B cell (primary cell): ENCODE measurements around the gene VPS8. TPM values are rescaled to one million over a fixed set of nuclear protein-coding genes. Genes with fewer than 3 reads are reported as not detected.

Source experiments
- ATAC-seq: fragments of 200-7000 bp; cut with Tn5 transposase; one replicate; pipeline ENCODE4 v1.10.0; 2021; ENCODE audit warnings: low read depth, mild to moderate bottlenecking, moderate number of reproducible peaks, moderate library complexity
- CTCF ChIA-PET: fragments of 350-600 bp; sonication (Branson Sonifier 250); formaldehyde crosslinking; loops from one replicate; lab custom pipeline; 2021; ENCODE audit warnings: antibody characterized with exemption, inconsistent platforms; lab: Charles Lee
- POLR2A ChIA-PET: fragments of 350-600 bp; sonication (Branson Sonifier 250); formaldehyde crosslinking; loops from one replicate; lab custom pipeline; 2021; ENCODE audit warnings: antibody characterized with exemption; lab: Charles Lee
- DNase-seq: peaks from one replicate; pipeline ENCODE4 v3.0.0; 2013
- H2AFZ ChIP-seq: 2 replicates; pipeline ENCODE4 v1.6.1; 2012; ENCODE audit warnings: mild to moderate bottlenecking, low read depth, low read length; ENCODE audit not compliant: insufficient read depth, poor library complexity, severe bottlenecking
- H3K27ac ChIP-seq, 2 donors: 1 replicate in 1 of 2; 2 replicates in 1 of 2; pipeline ENCODE4 v1.5.1; 2012 to 2013; ENCODE audit warnings: low read length in 2 of 2, mild to moderate bottlenecking in 2 of 2, moderate library complexity in 1 of 2
- H3K27me3 ChIP-seq, 4 experiments: fragments of 200-600 bp in 1 of 4; sonication (generic) in 1 of 4; replicated peaks in 1 of 4; 1 replicate in 2 of 4; 2 replicates in 2 of 4; pipeline versions ENCODE4 v1.6.1 to v1.7.0; 2013 to 2016; ENCODE audit warnings: low read length in 3 of 4, mild to moderate bottlenecking in 2 of 4, mixed read lengths in 1 of 4, moderate library complexity in 1 of 4; ENCODE audit not compliant: insufficient read depth in 4 of 4, control insufficient read depth in 3 of 4; ENCODE audit errors: control extremely low read depth in 1 of 4
- H3K36me3 ChIP-seq, 2 experiments: replicated peaks in 1 of 2; 1 replicate in 1 of 2; 2 replicates in 1 of 2; pipeline versions ENCODE4 v1.6.1 to v1.7.1; 2013; ENCODE audit warnings: low read length in 1 of 2; ENCODE audit not compliant: insufficient read depth in 2 of 2, control insufficient read depth in 1 of 2; ENCODE audit errors: control extremely low read depth in 1 of 2, extremely low read depth in 1 of 2
- H3K4me1 ChIP-seq, 2 donors: fragments of 200-600 bp in 1 of 2; sonication (generic) in 1 of 2; 1 replicate in 1 of 2; 2 replicates in 1 of 2; pipeline versions ENCODE4 v1.5.1 to v1.6.1; 2013 to 2017; ENCODE audit warnings: low read length in 2 of 2; ENCODE audit not compliant: control insufficient read depth in 2 of 2, insufficient read depth in 2 of 2
- H3K4me2 ChIP-seq: replicated peaks from 2 replicates; pipeline ENCODE3; 2012; ENCODE audit warnings: mild to moderate bottlenecking, low read depth, low read length; ENCODE audit not compliant: poor library complexity, severe bottlenecking
- H3K4me3 ChIP-seq, 5 experiments: fragments of 200-600 bp in 1 of 5; sonication (generic) in 1 of 5; 1 replicate in 3 of 5; 2 replicates in 2 of 5; pipeline versions ENCODE4 v1.5.1 to v1.7.0; 2011 to 2016; ENCODE audit warnings: low read length in 4 of 5, mild to moderate bottlenecking in 4 of 5, low read depth in 2 of 5, control low read depth in 1 of 5, moderate library complexity in 1 of 5; ENCODE audit not compliant: insufficient read depth in 1 of 5; ENCODE audit errors: control extremely low read depth in 1 of 5, extremely low read depth in 1 of 5
- H3K79me2 ChIP-seq: fragments of 200-600 bp; sonication (generic); one replicate; pipeline ENCODE4 v1.6.0; 2016; ENCODE audit warnings: low read length; ENCODE audit not compliant: control insufficient read depth, insufficient read depth
- H3K9ac ChIP-seq: fragments of 200-600 bp; sonication (generic); 2 replicates; pipeline ENCODE4 v1.6.1; 2017; ENCODE audit warnings: mild to moderate bottlenecking, low read length, moderate library complexity
- H3K9me3 ChIP-seq, 3 donors: one replicate each; pipeline versions ENCODE4 v1.6.1 to v1.7.1; 2013; ENCODE audit warnings: low read length in 2 of 3; ENCODE audit not compliant: control insufficient read depth in 2 of 3, insufficient read depth in 1 of 3; ENCODE audit errors: control extremely low read depth in 1 of 3
- H4K20me1 ChIP-seq: 2 replicates; pipeline ENCODE4 v1.6.0; 2012; ENCODE audit warnings: mild to moderate bottlenecking, low read length; ENCODE audit not compliant: insufficient read depth, control insufficient read depth, poor library complexity, severe bottlenecking
- H3K27ac Mint-ChIP-seq: one replicate; pipeline ENCODE4 v1.8.0; 2021; ENCODE audit warnings: mixed read lengths
- H3K27me3 Mint-ChIP-seq: one replicate; pipeline ENCODE4 v1.8.0; 2021; ENCODE audit warnings: mixed read lengths
- H3K4me1 Mint-ChIP-seq: one replicate; pipeline ENCODE4 v1.8.0; 2021; ENCODE audit warnings: mixed read lengths
- H3K4me3 Mint-ChIP-seq: one replicate; pipeline ENCODE4 v1.8.0; 2021; ENCODE audit warnings: mixed read lengths
- H3K9me3 Mint-ChIP-seq: one replicate; pipeline ENCODE4 v1.8.0; 2022; ENCODE audit warnings: mixed read lengths; ENCODE audit not compliant: insufficient read depth
- CTCF ChIP-seq: fragments of 200-600 bp; IDR thresholded peaks from one replicate; pipeline ENCODE4 v1.8.0; 2022; ENCODE audit warnings: antibody characterized with exemption, mild to moderate bottlenecking
- EZH2 ChIP-seq: IDR thresholded peaks from 2 replicates; pipeline ENCODE4 v1.6.1; 2012; ENCODE audit warnings: borderline replicate concordance, low read depth, mild to moderate bottlenecking, moderate library complexity, low read length; ENCODE audit not compliant: insufficient read depth, poor library complexity, severe bottlenecking
- WGBS: methylation state at CpG from one replicate; pipeline ENCODE4 v1.1.5; 2013; ENCODE audit warnings: missing lambda C conversion rate; ENCODE audit not compliant: insufficient coverage; 5-methylcytosine and 5-hydroxymethylcytosine counted together
- intact Hi-C: fragments of 100-400 bp; cut with micrococcal nuclease; formaldehyde crosslinking; loops from one replicate; pipeline ENCODE4 v1.10.0; 2022
- polyA plus RNA-seq: library from polyadenylated mRNA; depleted of rRNA; stranded (reverse); fragments of >200 nt; gene quantifications from 2 replicates; pipeline ENCODE4 v1.2.3, GENCODE V29; 2012
- total RNA-seq, 2 donors: library from RNA; stranded (reverse); fragments of 120-200 nt in 1 of 2; gene quantifications; 1 replicate in 1 of 2; 2 replicates in 1 of 2; pipeline versions ENCODE4 v1.2.3 to v1.2.4, GENCODE V29; 2013 to 2022

Gene VPS8
- total and polyA plus RNA-seq, 2 donors (not counting 1 experiment from before 2014, with no cell fraction given): 18.3 to 95.6 TPM

DNA sequence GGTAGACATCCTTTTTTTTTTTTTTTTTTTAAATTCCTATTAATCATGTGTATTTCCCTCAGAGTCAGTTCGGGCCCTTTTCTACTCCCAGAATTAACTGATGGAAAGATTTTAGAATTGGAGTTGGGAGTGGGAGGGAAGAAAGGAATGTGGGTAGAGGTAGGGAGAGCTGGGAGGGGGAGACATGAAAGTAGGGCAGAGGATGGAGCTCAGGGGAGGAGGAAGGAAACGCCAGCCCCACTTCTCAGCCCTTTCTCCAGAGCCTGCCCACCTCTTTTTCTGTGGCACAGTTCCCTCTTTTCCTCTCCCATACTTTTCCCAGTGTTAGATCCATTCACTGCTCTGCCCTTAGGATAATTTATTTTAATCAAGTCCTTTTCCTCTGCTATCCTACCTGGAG is 129.4 kb downstream of the VPS8 start:
- ATAC-seq: no peak
- H4K20me1 ChIP-seq: no peaks in the 10 kb centered on the region
- H2AFZ ChIP-seq: no peak overlapping the region
- Mint-ChIP-seq H3K9me3 (no peaks in the 10 kb centered on the region), H3K27me3 (no peaks in the 10 kb centered on the region), H3K4me3 (no peak overlapping the region), H3K27ac (no peak overlapping the region), H3K4me1 (peaks cover 3% of the 10 kb centered on the region)
- H3K4me2 ChIP-seq: no peak overlapping the region
- H3K79me2 ChIP-seq: no peaks in the 10 kb centered on the region
- ChIA-PET CTCF (interaction anchor here (1.0 kb wide), 1 partner anchor 11 kb away, joined by 3 read pairs; no protein-coding TSS in a partner anchor), POLR2A (no interaction called here)
- H3K9ac ChIP-seq: no peak overlapping the region
- intact Hi-C loops: no loop called here
- no peaks in the 10 kb centered on the region for H3K27me3 ChIP-seq
- DNase-seq: no peak
- no peak overlapping the region for H3K4me3 ChIP-seq
- no peak overlapping the region for H3K27ac ChIP-seq
- TF ChIP-seq EZH2: no peak
- no peak for TF ChIP-seq CTCF
- WGBS: no CpG with 5 or more reads among the region's 2 CpGs
- H3K36me3 ChIP-seq: peaks cover 14 to 31% of the 10 kb centered on the region in 2 experiments
- H3K9me3 ChIP-seq: no peaks in the 10 kb centered on the region
- H3K4me1 ChIP-seq: no peaks in the 10 kb centered on the region

- ATAC-seq (no peak), DNase-seq (no peak)
- Histone ChIP-seq H4K20me1 (no peaks in the 10 kb centered on the region), H3K36me3 (peaks cover 9 to 24% of the 10 kb centered on the region in 2 experiments), H3K9me3 (no peaks in the 10 kb centered on the region), H3K9ac (no peak overlapping the region), H2AFZ (no peak overlapping the region), H3K27ac (no peak overlapping the region), H3K79me2 (no peaks in the 10 kb centered on the region), H3K4me2 (no peak overlapping the region), H3K4me3 (no peak overlapping the region), H3K4me1 (no peaks in the 10 kb centered on the region), H3K27me3 (no peaks in the 10 kb centered on the region)
- H3K9me3 Mint-ChIP-seq: no peaks in the 10 kb centered on the region
- no peak for TF ChIP-seq CTCF
- TF ChIP-seq EZH2: no peak
- intact Hi-C loops: no loop called here
- CTCF ChIA-PET: no interaction called here
- no CpG with 5 or more reads among the region's 3 CpGs for WGBS
- H3K27me3 Mint-ChIP-seq: no peaks in the 10 kb centered on the region
- POLR2A ChIA-PET: no interaction called here
- H3K4me3 Mint-ChIP-seq: no peak overlapping the region
- peaks cover 3% of the 10 kb centered on the region for H3K4me1 Mint-ChIP-seq
- H3K27ac Mint-ChIP-seq: no peak overlapping the region
Measured at GRCh38 chr3:184942735-184943134, 130.8 kb downstream of the VPS8 start.
